ENCODE results near the gene ACTL7B. TPM values are rescaled to one million over a fixed set of nuclear protein-coding genes. Genes with fewer than 3 reads are reported as not detected.

ACTL7B gene
- total RNA-seq, 1 experiment from 2014 or later, result not detected

Small RNA genes within 50 kb of the gene (small RNA-seq; reads per million reads assigned to genes)
- not detected for gene AL359692.1

Other genes starting within 250 kb of the ACTL7B start
- gene ACTL7A, start 6.3 kb upstream of the ACTL7B start, total RNA-seq (2014; rRNA removed; shearing (Covaris generic)), result not detected in 2 replicates
- 14.7 and 24.4 TPM in 2 replicates for gene ELP1, start 78.1 kb upstream of the ACTL7B start, total RNA-seq (2014; rRNA removed; shearing (Covaris generic))
- gene ABITRAM, start 78.4 kb upstream of the ACTL7B start, total RNA-seq (2014; rRNA removed; shearing (Covaris generic)), result 4.8 and 9.8 TPM in 2 replicates
- gene CTNNAL1, start 157.5 kb upstream of the ACTL7B start, total RNA-seq (2014; rRNA removed; shearing (Covaris generic)), result 24.7 and 26.7 TPM in 2 replicates

All from HT-29 (cell line).